HG03103 (cell line): Measurements from ENCODE around the gene IFNAR1.
"Not testable (repeated sequence)": the region's sequence is repeated elsewhere in the genome, so short reads cannot be mapped to it uniquely, and the experiment has no call there.

Experiments
- ATAC-seq: cut with Tn5 transposase; IDR thresholded peaks from one replicate; pipeline ENCODE4 v1.9.1; 2021; ENCODE audit warnings: low read depth; ENCODE audit not compliant: unreplicated experiment

The IFNAR1 gene

DNA sequence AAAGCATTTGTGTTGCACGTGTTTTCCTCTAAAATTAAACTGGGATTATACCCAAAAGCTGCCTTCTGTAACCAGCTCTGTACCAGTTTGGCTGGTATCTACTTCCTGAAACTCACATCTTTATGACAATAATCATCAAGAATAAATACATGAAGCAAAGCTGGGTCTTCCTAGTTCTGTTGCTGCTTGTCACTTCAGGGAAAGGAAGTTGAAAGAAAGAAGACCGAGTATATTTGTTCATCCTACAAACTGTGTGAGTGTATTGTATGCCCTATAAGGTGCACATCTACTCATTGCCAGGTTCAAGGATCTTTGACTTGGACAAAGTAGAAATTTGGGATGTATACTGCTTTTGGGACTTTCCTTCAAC is 49.3 kb downstream of the IFNAR1 start:
- no peak for ATAC-seq

DNA sequence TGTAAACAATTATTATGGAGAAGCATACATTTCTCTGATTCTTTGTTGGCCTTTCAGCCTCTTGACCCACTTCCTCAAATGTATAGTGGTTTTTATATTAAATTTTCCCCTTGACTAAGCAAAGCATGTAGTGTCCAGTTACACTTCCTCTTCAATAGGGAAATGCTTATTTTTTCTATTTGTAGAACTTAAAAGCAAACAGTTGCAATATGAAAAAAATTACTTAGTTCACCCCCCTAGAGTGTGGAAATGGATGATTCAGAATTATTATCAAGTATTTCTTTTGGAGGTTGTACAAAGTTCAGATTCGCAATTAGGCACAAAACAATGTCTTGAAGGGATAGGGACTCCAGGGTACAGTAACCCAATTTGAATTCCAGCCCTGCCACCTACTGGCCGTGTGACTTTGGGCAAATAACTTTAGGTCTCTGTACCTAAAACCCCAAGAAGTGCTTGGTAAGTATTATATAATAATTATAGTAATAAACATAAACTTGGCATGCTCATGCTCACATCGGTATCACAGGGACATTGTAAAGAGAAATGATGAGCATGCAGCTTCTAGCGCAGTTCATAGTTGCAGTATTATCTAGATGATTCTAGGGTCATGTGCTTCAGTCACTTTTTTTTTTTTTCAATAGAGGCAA is 49.8 kb downstream of the IFNAR1 start:
- no peak for ATAC-seq

DNA sequence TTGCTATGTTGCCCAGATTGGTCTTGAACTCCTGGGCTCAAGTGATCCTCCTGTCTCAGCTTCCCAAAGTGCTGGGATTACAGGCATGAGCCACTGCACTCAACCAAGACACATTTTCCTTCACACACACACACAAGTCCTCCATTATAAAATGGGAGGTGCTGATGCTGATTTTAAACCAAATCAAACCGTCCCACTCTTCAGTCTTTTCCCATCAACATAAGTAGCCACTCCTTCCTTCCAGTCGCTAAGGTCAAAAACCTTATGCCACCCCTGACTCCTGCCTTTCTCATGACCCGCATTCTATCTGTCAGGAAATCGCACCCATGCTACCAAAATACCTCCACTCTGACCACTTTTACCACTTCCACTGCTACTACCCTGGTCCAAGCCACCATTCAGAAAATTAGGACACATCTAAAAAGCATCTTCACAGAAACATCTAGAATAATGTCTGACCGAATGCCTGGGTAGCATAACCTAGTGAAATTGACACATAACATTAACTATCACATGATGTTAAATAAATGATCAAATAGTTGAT is 50.4 kb downstream of the IFNAR1 start:
- ATAC-seq, result no peak

DNA sequence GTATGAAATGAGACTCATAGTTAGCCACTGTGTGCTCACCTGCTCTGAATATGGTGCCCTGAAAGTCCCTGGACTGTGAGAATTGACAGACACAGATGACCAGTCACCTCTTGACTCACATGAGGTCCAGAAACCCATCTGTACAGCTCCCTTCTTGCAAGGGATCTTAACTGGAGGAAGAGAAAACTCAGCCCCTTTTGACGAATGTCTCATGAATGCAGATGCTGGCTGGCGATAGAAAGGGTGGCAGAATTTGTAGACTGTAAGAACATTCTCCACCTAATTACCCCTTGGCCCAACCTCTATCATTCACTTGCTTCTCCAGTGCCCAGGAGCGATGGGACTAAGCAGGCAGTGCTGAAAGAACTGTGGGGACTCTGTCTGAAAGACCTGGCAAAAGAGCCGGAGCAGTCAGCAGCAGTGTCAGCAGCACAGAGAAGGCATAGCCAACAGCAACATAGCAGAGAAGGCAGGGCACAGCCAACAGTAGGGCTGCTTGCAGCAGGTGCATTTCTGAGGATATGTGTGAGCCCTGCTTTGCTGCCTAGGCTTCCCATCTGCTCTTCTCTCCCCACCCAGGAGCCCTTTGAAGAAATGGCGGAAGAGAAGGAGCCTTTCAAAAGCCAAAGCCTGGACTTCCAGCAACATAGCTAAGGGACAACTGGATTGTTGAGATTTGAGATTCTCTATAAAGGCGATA is 52.6 kb downstream of the IFNAR1 start:
- no peak for ATAC-seq

DNA sequence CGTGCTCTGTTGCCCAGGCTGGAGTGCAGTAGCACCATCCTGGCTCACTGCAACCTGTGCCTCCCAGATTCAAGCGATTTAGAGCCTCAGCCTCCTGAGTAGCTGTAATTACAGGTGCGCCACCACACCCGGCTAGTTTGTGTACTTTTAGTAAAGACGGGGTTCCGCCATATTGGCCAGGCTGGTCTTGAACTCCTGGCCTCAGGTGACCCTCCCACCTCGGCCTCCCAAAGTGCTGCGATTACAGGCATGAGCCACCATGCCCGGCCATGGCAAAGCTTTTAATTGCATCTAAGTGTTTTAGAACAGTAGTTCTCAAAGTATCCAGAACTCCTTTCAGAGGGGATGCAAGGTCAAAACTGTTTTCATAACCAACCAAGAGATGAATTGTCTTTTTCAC is 53.3 kb downstream of the IFNAR1 start:
- ATAC-seq, result no peak

DNA sequence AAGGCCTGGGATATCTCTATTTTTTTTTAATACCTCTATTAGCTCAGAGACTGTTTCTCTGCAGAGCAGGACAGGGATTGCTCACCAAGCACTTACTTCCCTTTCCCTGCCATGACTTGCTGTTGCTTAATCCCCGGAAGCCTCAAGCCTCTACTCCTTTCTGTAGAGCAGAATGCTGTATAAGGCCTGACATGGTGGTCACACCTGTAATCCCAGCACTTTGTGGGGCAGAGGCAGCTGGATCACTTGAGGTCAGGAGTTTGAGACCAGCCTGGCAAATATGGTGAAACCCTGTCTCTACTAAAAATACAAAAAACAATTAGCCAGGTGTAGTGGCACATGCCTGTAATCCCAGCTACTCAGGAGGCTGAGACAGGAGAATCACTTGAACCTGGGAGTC is 55.2 kb downstream of the IFNAR1 start:
- ATAC-seq, result not testable (repeated sequence)

DNA sequence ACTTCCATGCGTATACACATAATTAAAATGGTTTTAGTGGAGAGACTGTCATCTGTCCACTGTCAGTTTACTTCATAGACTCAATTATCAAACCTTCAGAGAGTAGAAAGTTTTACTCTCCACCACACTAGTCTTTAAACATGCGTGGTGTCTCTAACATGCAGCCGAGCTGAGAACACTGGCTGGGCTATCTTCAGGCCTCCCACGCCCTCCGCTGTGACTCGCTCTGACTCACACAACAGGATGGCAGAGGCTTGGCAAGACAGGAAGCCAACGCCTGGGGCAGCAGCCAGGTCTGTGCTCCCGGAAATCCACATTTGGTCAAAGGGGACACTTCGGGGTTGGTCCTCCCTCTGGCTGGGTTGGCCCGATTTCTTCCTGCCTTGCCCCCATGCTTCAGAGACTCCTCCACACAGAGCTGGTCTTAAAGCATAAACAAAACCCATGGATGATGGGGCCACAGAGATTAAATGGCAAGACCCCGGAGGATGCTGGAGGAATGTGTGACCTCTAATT is 55.8 kb downstream of the IFNAR1 start:
- ATAC-seq, result peak; percentile 43

DNA sequence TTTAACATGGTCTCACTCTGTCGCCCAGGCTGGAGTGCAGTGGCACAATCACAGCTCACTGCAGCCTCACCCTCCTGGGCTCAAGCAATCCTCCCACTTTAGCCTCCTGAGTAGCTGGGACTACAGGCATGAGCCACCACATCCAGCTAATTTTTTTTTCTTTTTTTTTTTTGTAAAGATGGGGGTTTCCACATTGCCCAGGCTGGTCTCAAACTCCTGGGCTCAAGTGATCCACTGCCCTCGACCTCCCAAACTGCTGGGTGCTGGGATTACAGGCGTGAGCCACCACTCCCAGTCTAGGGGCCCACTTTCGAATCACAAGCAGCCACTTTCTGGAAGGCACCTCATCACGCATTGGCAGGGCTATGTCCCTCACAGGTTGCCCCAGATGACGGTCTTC is 56.6 kb downstream of the IFNAR1 start:
- not testable (repeated sequence) for ATAC-seq

DNA sequence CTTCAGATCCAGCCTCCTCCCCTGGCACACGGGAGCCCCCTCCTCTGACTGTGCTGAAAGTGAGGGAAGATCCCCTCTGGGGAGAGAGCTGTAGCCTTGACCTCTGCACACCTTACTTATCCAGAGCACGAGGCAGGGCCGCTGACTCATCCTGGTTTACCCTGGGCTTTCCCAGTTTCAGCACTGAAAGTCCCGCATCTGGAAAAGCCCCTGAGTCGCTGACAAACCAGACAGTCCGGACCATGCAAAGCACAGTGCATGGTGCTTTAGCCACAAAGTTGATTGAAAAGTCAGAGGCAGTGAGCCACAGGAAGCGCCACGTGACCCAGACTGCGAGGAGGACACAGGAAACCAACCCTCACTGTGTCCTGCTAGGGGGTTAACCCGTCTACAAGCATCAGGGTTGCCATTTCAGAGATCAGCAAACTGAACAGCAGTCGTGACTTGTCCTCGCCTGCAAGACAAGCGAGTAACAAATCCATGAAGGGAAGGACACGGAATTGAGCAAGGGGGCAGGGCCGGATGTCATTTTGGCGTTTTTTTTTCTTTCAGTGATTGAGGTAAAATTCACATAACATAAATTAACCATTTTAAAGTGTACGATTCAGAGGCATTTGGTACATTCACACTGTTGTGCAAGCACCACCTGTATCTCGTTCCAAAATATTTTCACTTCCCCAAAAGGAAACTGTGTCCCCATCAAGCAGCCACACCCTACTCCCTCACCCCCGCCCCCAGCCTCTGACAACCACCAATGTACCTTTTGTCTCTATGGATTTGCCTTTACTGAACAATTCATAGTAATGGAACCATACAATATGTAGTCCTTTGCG is 58.5 kb downstream of the IFNAR1 start:
- ATAC-seq, result peak; percentile 58

DNA sequence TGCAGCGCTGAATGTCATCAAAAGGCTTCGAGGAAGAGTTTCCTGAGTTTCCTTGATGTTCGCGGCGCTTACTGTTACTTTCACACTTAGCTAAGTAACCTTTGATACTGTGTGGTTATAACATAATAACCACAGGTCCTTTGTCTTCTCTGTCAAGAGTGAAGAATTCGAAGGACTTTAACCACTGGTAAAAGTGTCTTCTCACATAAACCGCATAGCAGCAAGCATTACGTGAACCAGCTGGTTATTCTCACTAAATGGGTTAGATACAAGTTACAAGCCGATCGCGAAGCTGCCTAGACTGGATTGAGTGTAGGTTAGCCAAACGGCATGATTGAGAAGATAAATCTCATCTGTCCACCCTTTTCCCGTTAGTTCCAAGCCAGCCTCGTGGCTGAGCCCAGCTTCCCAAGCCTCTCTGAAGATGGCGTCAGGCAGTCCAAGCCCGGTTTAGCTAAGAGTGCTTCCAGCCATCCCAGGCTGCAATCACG is 60.1 kb downstream of the IFNAR1 start:
- no peak for ATAC-seq

DNA sequence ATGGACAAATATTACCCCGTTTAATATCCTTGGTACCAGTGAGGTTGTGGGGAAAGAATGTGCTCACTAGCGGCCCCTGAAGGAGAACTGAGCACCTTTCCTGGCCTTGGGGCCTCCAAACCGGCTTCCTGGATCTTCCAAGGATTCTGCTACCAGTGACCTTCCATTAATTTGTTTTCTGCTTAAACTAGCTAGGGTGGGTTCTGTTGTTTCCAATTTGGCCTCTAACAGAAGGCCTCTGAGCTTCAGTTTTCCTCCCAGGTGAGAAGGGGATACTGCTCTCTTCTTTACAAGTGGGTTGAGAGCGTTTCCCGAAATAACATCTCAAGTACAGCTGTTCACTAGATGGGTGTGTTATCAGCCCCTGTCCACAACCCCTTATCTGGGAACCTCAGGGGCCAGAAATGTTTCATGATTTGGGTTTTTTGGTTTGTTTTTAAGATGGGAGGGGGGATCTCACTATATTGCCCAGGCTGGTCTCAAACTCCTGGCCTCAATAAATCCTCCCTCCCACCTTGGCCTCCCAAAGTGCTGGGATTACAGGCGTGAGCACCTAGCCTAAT is 61.5 kb downstream of the IFNAR1 start:
- ATAC-seq, result no peak

DNA sequence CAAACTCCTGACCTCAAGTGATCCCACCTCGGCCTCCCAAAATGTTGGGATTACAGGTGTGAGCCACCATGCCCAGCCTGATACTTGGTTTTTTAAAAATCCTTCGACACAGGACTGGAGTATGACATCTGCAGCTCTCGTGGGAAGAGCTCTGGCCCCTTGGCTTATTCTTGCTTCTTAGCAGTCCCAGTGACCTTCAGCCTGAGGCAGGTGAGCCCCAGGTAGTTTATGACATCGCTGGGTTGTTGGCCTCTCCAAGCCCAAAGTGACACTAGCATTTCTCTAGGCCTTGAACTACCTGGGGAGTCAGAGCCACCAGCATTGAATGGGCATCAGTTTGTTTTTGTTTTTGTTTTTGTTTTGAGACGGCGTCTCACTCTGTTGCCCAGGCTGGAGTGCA is 62.5 kb downstream of the IFNAR1 start:
- ATAC-seq, result no peak

DNA sequence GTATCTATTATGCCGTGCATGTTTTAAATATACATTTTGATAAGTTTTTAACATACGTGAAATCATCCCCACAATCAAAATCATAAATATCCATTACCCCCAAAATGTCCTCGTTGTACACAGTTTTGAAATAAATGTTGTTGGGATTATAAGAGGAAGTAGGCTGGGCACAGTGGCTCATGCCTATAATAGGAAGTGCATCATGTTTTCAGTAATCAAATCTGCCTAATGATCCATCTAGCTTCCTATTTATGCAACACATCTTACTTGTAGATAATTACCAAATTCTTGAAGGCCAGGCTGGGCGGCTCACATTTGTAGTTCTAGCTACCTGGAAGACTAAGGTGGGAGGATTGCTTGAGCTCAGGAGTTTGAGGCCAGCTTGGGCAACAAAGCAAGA is 63.4 kb downstream of the IFNAR1 start:
- no peak for ATAC-seq

DNA sequence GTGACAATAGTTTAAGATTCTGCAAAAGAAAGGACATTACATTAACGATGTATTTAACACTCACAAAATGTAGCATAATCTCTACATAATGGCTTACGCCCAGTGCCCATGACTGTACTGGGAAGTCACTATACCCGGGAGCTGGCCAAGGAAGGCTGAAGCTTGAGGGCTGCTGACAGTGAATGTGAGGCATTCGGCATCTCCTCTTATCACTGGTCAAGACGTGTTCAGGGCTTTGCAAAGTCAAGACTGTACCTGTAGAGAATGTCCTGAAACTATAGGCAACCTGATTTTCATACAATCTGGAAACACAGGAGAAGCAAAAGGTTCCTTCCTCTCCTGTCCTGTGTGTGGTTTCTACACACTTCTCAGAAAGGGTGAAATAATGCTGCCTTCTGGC is 65.7 kb downstream of the IFNAR1 start:
- no peak for ATAC-seq

DNA sequence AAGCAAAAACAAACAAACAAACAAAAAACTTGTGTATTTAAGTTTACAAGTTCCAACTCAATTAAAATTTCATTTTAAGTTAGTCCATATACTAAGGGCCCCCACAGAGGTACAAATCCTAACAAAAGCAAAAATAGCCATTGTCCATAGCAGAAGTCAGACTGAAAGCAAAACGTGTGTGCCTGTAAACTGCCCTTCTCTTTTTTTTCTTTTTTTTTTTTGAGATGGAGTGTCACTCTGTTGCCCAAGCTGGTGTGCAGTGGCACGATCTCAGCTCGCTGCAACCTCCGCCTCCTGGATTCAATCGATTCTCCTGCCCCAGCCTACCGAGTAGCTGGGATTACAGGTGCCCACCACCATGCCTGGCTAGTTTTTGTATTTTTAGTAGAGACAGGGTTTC is 66.9 kb downstream of the IFNAR1 start:
- ATAC-seq, result no peak

DNA sequence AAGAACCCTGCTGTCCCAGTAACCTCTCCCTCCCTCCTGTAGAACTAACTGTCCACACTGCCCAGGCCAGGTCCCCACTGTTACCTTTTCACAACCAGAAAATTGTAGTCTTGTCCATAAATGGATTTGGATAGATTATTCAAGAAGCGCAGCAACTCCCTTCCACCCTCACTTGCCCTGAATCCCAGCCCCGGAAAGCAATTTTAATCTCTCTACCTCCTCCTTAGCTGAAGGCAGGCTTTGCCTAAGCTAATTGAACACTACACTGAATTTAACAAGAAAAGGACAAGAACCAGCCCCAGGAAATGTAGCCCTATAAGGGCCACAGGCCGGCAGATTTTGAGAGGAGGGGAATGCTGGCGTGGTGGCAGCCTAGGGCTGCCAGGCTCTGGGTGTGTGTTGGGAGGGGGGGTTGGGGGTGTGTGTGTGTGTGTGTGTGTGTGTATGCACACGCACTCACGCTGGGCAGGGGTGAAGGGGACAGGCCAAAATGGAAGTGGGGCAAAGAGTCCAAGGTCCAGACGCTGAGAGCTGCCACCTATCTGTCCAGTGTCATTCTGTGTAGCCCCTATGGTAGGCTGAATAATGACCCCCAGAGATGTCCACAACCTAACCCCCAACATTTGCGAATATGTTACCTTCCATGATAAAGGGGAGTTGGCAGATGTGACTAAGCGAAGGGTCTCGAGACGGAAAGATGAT is 67.7 kb downstream of the IFNAR1 start:
- ATAC-seq, result no peak

DNA sequence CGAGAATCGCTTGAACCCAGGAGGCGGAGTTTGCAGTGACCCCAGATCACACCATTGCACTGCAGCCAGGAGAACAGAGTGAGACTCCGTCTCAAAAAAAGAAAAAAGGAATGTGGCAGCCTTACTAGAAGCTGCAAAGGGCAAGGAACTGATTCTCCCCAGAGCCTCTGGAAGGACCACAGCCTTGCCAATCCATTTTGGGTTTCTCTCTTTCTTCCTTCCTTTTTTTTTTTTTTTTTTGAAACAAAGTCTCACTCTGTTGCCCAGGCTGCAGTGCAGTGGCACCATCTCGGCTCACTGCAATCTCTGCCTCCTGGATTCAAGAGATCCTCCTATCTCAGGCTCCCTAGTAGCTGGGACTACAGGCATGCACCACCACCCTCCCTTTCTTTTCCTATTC is 68.6 kb downstream of the IFNAR1 start:
- no peak for ATAC-seq

DNA sequence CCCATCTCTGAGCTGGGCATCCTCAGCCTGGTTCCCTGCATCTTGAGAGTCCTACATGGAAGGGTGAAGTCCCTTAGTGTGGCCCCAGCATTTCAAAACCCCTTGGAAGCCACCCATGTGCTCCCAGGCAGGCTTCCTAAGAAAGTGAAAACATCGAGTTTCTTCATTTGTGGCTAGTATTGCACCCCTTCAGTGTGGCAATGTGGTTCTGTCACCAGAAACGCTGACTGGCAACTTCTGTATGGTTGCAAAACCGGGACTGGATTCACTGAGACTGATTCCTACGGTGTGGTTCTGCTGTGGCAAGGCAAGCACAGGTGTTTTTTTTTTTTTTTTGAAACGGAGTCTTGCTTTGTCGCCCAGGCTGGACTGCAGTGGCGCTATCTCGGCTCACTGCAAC is 69.5 kb downstream of the IFNAR1 start:
- no peak for ATAC-seq

DNA sequence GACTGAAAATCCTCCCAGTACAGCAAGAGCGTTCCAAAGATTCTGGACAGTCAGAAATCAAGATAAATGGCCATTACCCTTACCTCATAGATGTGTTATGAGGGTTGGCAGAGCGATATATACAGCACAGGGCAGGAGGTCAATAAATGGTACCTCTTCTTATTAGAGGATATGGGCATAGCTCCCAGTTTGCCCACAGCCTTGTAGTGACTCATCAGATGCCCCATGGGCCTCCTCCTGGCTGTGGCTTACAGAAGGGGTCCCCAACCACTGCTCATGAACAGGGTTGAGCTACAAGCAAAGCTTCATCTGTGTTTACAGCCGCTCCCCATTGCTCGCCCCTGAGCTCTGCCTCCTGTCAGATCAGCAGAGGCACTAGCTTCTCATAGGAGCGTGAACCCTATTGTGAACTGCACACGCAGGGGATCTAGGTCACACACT is 71.1 kb downstream of the IFNAR1 start:
- no peak for ATAC-seq

DNA sequence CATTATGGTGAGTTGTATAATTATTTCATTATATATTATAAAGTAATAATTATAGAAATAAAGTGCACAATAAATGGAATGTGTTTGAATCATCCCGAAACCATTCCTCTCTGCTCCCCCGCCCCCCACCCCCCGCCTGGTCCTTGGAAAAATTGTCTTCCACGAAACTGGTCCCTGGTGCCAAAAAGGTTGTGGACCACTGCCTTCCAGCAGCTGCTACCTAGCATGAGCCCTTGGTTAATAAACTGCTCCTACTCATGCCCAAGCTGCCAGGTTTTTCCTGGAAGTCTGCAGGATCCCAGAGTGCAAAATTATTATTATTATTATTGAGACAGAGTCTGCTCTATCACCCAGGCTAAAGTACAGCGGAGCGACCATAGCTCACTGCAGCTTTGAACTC is 71.7 kb downstream of the IFNAR1 start:
- ATAC-seq, result no peak
